GM21529 (cell line): ENCODE measurements around the gene RNU5B-1.

ENCODE experiments used
- ATAC-seq: cut with Tn5 transposase; IDR thresholded peaks from one replicate; pipeline ENCODE4 v1.9.1; 2021; ENCODE audit not compliant: unreplicated experiment

The RNU5B-1 gene

GRCh38 chr15:65327651-65328393 is 23.3 kb downstream of the RNU5B-1 start:
- ATAC-seq: no peak

GRCh38 chr15:65328506-65329287 is 24.2 kb downstream of the RNU5B-1 start:
- ATAC-seq: no peak

GRCh38 chr15:65329288-65329983 is 25.0 kb downstream of the RNU5B-1 start:
- ATAC-seq: no peak

- ATAC-seq: no peak
Observed at GRCh38 chr15:65329984-65330735, 25.7 kb downstream of the RNU5B-1 start.

GRCh38 chr15:65330934-65331645 is 26.6 kb downstream of the RNU5B-1 start:
- ATAC-seq: no peak

- no peak for ATAC-seq
Observed at GRCh38 chr15:65331811-65332210, 27.3 kb downstream of the RNU5B-1 start.

- ATAC-seq: no peak
Observed at GRCh38 chr15:65332391-65333147, 28.1 kb downstream of the RNU5B-1 start.

- ATAC-seq: no peak
Observed at GRCh38 chr15:65333148-65333820, 28.8 kb downstream of the RNU5B-1 start.

- no peak for ATAC-seq
Observed at GRCh38 chr15:65333856-65334255, 29.4 kb downstream of the RNU5B-1 start.

GRCh38 chr15:65334586-65335231 is 30.2 kb downstream of the RNU5B-1 start:
- no peak for ATAC-seq

- ATAC-seq: no peak
Observed at GRCh38 chr15:65335278-65336055, 31.0 kb downstream of the RNU5B-1 start.

GRCh38 chr15:65336493-65337435 is 32.3 kb downstream of the RNU5B-1 start:
- no peak for ATAC-seq

GRCh38 chr15:65337436-65338070 is 33.1 kb downstream of the RNU5B-1 start:
- ATAC-seq: no peak

GRCh38 chr15:65338366-65338765 is 33.9 kb downstream of the RNU5B-1 start:
- ATAC-seq: no peak

GRCh38 chr15:65338823-65339222 is 34.3 kb downstream of the RNU5B-1 start:
- no peak for ATAC-seq

GRCh38 chr15:65339416-65339815 is 34.9 kb downstream of the RNU5B-1 start:
- ATAC-seq: no peak
